H9 (cell line): ENCODE data around the gene ADGRL2. TPM values are rescaled to one million over a fixed set of nuclear protein-coding genes. Genes with fewer than 3 reads are reported as not detected.

Experiments
- DNase-seq: peaks from one replicate; pipeline ENCODE4 v3.0.0-alpha.2; 2017
- H2AFZ ChIP-seq: one replicate; pipeline ENCODE4 v1.6.1; 2013; ENCODE audit warnings: mild to moderate bottlenecking, low read length, control low read depth, moderate library complexity
- H2AK5ac ChIP-seq: 2 replicates; pipeline ENCODE4 v1.6.1; 2013; ENCODE audit warnings: low read length, control low read depth, mixed read lengths; ENCODE audit not compliant: insufficient read length
- H2BK120ac ChIP-seq: one replicate; pipeline ENCODE4 v1.6.1; 2013; ENCODE audit warnings: low read depth, mild to moderate bottlenecking, low read length, control low read depth, inconsistent platforms; ENCODE audit not compliant: poor library complexity, severe bottlenecking
- H2BK12ac ChIP-seq: 2 replicates; pipeline ENCODE4 v1.6.1; 2013; ENCODE audit warnings: low read length, control low read depth, mixed read lengths, low read depth; ENCODE audit not compliant: insufficient read length
- H2BK15ac ChIP-seq: 2 replicates; pipeline ENCODE4 v1.6.1; 2013; ENCODE audit warnings: low read depth, low read length, control low read depth
- H2BK20ac ChIP-seq: one replicate; pipeline ENCODE4 v1.6.1; 2013; ENCODE audit warnings: low read depth, mild to moderate bottlenecking, low read length, control low read depth, inconsistent platforms; ENCODE audit not compliant: poor library complexity, severe bottlenecking
- H2BK5ac ChIP-seq: 2 replicates; pipeline ENCODE4 v1.6.1; 2013; ENCODE audit warnings: low read length, control low read depth, mixed read lengths; ENCODE audit not compliant: insufficient read length
- H3K14ac ChIP-seq: 2 replicates; pipeline ENCODE4 v1.6.1; 2013; ENCODE audit warnings: low read length, control low read depth; ENCODE audit not compliant: insufficient read depth
- H3K18ac ChIP-seq: 2 replicates; pipeline ENCODE4 v1.6.1; 2013; ENCODE audit warnings: low read depth, mild to moderate bottlenecking, mixed read lengths, low read length, control low read depth; ENCODE audit not compliant: insufficient read length
- H3K23ac ChIP-seq: 2 replicates; pipeline ENCODE4 v1.6.1; 2013; ENCODE audit warnings: low read length, control low read depth, mixed read lengths, low read depth; ENCODE audit not compliant: insufficient read length
- H3K23me2 ChIP-seq: 2 replicates; pipeline ENCODE4 v1.6.1; 2013; ENCODE audit warnings: low read depth, mild to moderate bottlenecking, mixed read lengths, low read length, control low read depth; ENCODE audit not compliant: insufficient read length, poor library complexity, severe bottlenecking
- H3K27ac ChIP-seq: 2 replicates; pipeline ENCODE4 v1.5.1; 2013; ENCODE audit warnings: low read length, control low read depth, mixed read lengths, low read depth; ENCODE audit not compliant: insufficient read length
- H3K27me3 ChIP-seq: 2 replicates; pipeline ENCODE4 v1.6.1; 2013; ENCODE audit warnings: low read length, control low read depth, inconsistent platforms; ENCODE audit not compliant: insufficient read depth
- H3K4ac ChIP-seq: 2 replicates; pipeline ENCODE4 v1.6.1; 2013; ENCODE audit warnings: low read depth, mild to moderate bottlenecking, control low read depth, inconsistent platforms, low read length, moderate library complexity
- H3K4me1 ChIP-seq: 2 replicates; pipeline ENCODE4 v1.6.1; 2013; ENCODE audit warnings: low read length, control low read depth, inconsistent platforms; ENCODE audit not compliant: insufficient read depth
- H3K4me2 ChIP-seq: 2 replicates; pipeline ENCODE4 v1.6.1; 2013; ENCODE audit warnings: low read length, control low read depth, mixed read lengths; ENCODE audit not compliant: insufficient read length, insufficient read depth
- H3K56ac ChIP-seq: 2 replicates; pipeline ENCODE4 v1.6.1; 2013; ENCODE audit warnings: low read depth, mild to moderate bottlenecking, mixed read lengths, low read length, control low read depth; ENCODE audit not compliant: insufficient read length
- H3K79me1 ChIP-seq: 2 replicates; pipeline ENCODE4 v1.6.1; 2013; ENCODE audit warnings: low read depth, mild to moderate bottlenecking, moderate library complexity, low read length, control low read depth, inconsistent platforms; ENCODE audit not compliant: insufficient read depth, poor library complexity, severe bottlenecking
- H3K79me2 ChIP-seq: 2 replicates; pipeline ENCODE4 v1.6.1; 2013; ENCODE audit warnings: low read length, control low read depth, inconsistent platforms; ENCODE audit not compliant: insufficient read depth
- H3K9ac ChIP-seq: 2 replicates; pipeline ENCODE4 v1.6.1; 2013; ENCODE audit warnings: low read length, control low read depth, mixed read lengths; ENCODE audit not compliant: insufficient read length; ENCODE audit errors: extremely low read depth
- H3K9me3 ChIP-seq: one replicate; pipeline ENCODE4 v1.6.1; 2013; ENCODE audit warnings: low read depth, low read length, inconsistent platforms; ENCODE audit not compliant: control insufficient read depth
- H3T11ph ChIP-seq: one replicate; pipeline ENCODE4 v1.6.1; 2013; ENCODE audit warnings: mild to moderate bottlenecking, low read length, control low read depth, inconsistent platforms
- H4K20me1 ChIP-seq: one replicate; pipeline ENCODE4 v1.6.1; 2013; ENCODE audit not compliant: control insufficient read depth, insufficient read length, insufficient read depth
- H4K5ac ChIP-seq: 2 replicates; pipeline ENCODE4 v1.6.1; 2013; ENCODE audit warnings: low read depth, mild to moderate bottlenecking, mixed read lengths, low read length, control low read depth; ENCODE audit not compliant: insufficient read length
- H4K8ac ChIP-seq: replicated peaks from 2 replicates; pipeline ENCODE4 v1.6.1; 2013; ENCODE audit warnings: low read length, control low read depth, mixed read lengths, low read depth; ENCODE audit not compliant: insufficient read length
- H4K91ac ChIP-seq: 2 replicates; pipeline ENCODE4 v1.6.1; 2013; ENCODE audit warnings: low read depth, mild to moderate bottlenecking, moderate library complexity, mixed read lengths, low read length, control low read depth; ENCODE audit not compliant: insufficient read length
- H3K27ac Mint-ChIP-seq, 3 experiments: 2 replicates in 2 of 3; 3 replicates in 1 of 3; pipeline ENCODE4 v1.8.0; 2020 to 2021; ENCODE audit warnings: mixed read lengths in 3 of 3, mild to moderate bottlenecking in 1 of 3, moderate library complexity in 1 of 3
- H3K27me3 Mint-ChIP-seq: 2 replicates; pipeline ENCODE4 v1.8.0; 2021; ENCODE audit warnings: low read depth, mild to moderate bottlenecking, moderate library complexity, mixed read lengths
- H3K36me3 Mint-ChIP-seq, 3 experiments: 2 replicates in 2 of 3; 3 replicates in 1 of 3; pipeline ENCODE4 v1.8.0; 2020 to 2021; ENCODE audit warnings: low read depth in 3 of 3, mixed read lengths in 3 of 3; ENCODE audit not compliant: insufficient read depth in 1 of 3
- H3K4me1 Mint-ChIP-seq, 2 experiments: 2 replicates each; pipeline ENCODE4 v1.8.0; 2020; ENCODE audit warnings: mixed read lengths in 2 of 2
- H3K4me3 Mint-ChIP-seq, 2 experiments: 2 replicates in 1 of 2; 3 replicates in 1 of 2; pipeline ENCODE4 v1.8.0; 2020 to 2021; ENCODE audit warnings: mild to moderate bottlenecking in 2 of 2, mixed read lengths in 2 of 2, moderate library complexity in 1 of 2
- H3K9me3 Mint-ChIP-seq, 2 experiments: 2 replicates in 1 of 2; 3 replicates in 1 of 2; pipeline ENCODE4 v1.8.0; 2020; ENCODE audit warnings: mild to moderate bottlenecking in 2 of 2, mixed read lengths in 2 of 2, moderate library complexity in 1 of 2
- CTCF ChIP-seq: fragments of 200-600 bp; sonication (generic); conservative IDR thresholded peaks from 3 replicates; pipeline ENCODE4 v1.8.0; 2021; ENCODE audit warnings: antibody characterized with exemption, mild to moderate bottlenecking
- WGBS: extraction: QIAGEN DNeasy Blood & Tissue Kit; methylation state at CpG from one replicate; pipeline ENCODE4 v1.1.7; 2013; ENCODE audit warnings: missing lambda C conversion rate, low lambda C conversion rate, mixed read lengths; ENCODE audit not compliant: insufficient read length; ENCODE audit errors: extremely low coverage; 5-methylcytosine and 5-hydroxymethylcytosine counted together
- total RNA-seq: library from RNA; stranded (reverse); gene quantifications from 2 replicates; pipeline ENCODE4 v1.2.1, GENCODE V29; 2021

ADGRL2 gene
- total RNA-seq, 1 experiment from 2014 or later: 119 TPM

DNA sequence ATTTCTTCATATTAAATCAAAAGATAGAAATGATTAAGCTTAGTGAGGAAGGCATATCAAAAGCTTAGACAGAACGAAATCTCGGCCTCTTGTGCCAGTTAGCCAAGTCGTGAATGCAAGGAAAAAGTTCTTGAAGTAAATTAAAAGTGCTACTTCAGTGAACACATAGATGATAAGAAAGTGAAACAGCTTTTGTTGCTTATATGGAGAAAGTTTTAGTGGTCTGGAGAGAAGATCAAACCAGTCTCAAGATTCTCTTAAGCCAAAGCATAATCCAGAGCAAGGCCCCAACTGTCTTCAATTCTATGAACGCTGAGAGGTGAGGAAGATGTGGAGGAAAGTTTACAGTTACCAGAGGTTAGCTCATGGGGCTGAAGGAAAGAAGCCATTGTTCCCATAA lies 88.4 kb downstream of the ADGRL2 start:
- Histone ChIP-seq H3K14ac (no peak overlapping the region), H3T11ph (no peak overlapping the region), H3K23me2 (no peaks in the 10 kb centered on the region), H2BK5ac (no peak overlapping the region), H3K27me3 (no peaks in the 10 kb centered on the region), H3K4me2 (no peak overlapping the region), H2BK15ac (no peak overlapping the region), H3K4ac (no peak overlapping the region), H4K8ac (no peak overlapping the region), H2BK120ac (no peak overlapping the region), H3K79me1 (no peaks in the 10 kb centered on the region), H3K9ac (no peak overlapping the region), H3K4me1 (no peaks in the 10 kb centered on the region), H2BK12ac (no peak overlapping the region), H2BK20ac (no peak overlapping the region), H3K9me3 (no peaks in the 10 kb centered on the region), H4K5ac (no peak overlapping the region), H3K27ac (no peak overlapping the region), H3K79me2 (no peaks in the 10 kb centered on the region; the same call in 1 of the 2 replicates), H4K20me1 (no peaks in the 10 kb centered on the region), H2AK5ac (no peak overlapping the region), H2AFZ (no peak overlapping the region), H4K91ac (no peak overlapping the region), H3K56ac (no peak overlapping the region), H3K23ac (no peak overlapping the region), H3K18ac (no peak overlapping the region)
- no peak overlapping the region for H3K4me3 Mint-ChIP-seq
- no peaks in the 10 kb centered on the region for H3K27me3 Mint-ChIP-seq
- H3K27ac Mint-ChIP-seq: peak overlapping the region in 1 of 3 experiments; percentile 8; a peak in 1 of 7 replicates
- H3K4me1 Mint-ChIP-seq: peaks cover 18% of the 10 kb centered on the region in 2 experiments
- no CpG with 5 or more reads among the region's 4 CpGs for WGBS
- no peak for DNase-seq
- H3K36me3 Mint-ChIP-seq: peaks cover 3 to 11% (median 3%) of the 10 kb centered on the region in 3 experiments; a peak in 3 of 7 replicates
- TF ChIP-seq CTCF: no peak
- no peaks in the 10 kb centered on the region for H3K9me3 Mint-ChIP-seq
